Stimulated activated CD4-positive, alpha-beta T cell treated with anti-CD3 and anti-CD28 coated beads, Interleukin-12 subunit alpha, Interleukin-12 subunit beta, amount 100 ng/mL, for 48 hours (primary cell): ENCODE data around the gene ERGIC3.

Experiments
- DNase-seq, 3 donors: peaks; one replicate each; pipeline ENCODE4 v3.0.0-alpha.2; 2020; ENCODE audit warnings: low read depth in 2 of 3, low spot score in 1 of 3

The ERGIC3 gene

GRCh38 chr20:35595901-35596300 is 54.0 kb downstream of the ERGIC3 start:
- DNase-seq: no peak

GRCh38 chr20:35597186-35597585 is 55.3 kb downstream of the ERGIC3 start:
- DNase-seq: no peak

- no peak for DNase-seq
These were observed 56.6 kb downstream of the ERGIC3 start for GRCh38 chr20:35598476-35598875.

- no peak for DNase-seq
These were observed 57.3 kb downstream of the ERGIC3 start for GRCh38 chr20:35598899-35599775.

GRCh38 chr20:35599776-35600120 is 57.9 kb downstream of the ERGIC3 start:
- no peak for DNase-seq

- DNase-seq: no peak
These were observed 58.5 kb downstream of the ERGIC3 start for GRCh38 chr20:35600176-35600992.

- peak; percentile 61 to 72 (median 70) for DNase-seq
These were observed 59.4 kb downstream of the ERGIC3 start for GRCh38 chr20:35600993-35601973.

GRCh38 chr20:35601990-35602389 is 60.1 kb downstream of the ERGIC3 start:
- no peak for DNase-seq

- no peak for DNase-seq
These were observed 61.1 kb downstream of the ERGIC3 start for GRCh38 chr20:35602851-35603495.

- DNase-seq: no peak
These were observed 62.0 kb downstream of the ERGIC3 start for GRCh38 chr20:35603695-35604448.

GRCh38 chr20:35604449-35604747 is 62.5 kb downstream of the ERGIC3 start:
- DNase-seq: no peak

GRCh38 chr20:35606127-35606526 is 64.2 kb downstream of the ERGIC3 start:
- no peak for DNase-seq
